ENCODE data around the gene SMAD9.

Gene SMAD9

GRCh38 chr13:36814465-36814864 is 105.6 kb downstream of the SMAD9 start:
- no peak for FAIRE-seq

GRCh38 chr13:36813225-36813624 is 106.8 kb downstream of the SMAD9 start:
- FAIRE-seq: no peak

GRCh38 chr13:36807616-36808015 is 112.4 kb downstream of the SMAD9 start:
- no peak for FAIRE-seq

GRCh38 chr13:36806102-36806501 is 113.9 kb downstream of the SMAD9 start:
- no peak for FAIRE-seq

GRCh38 chr13:36804588-36804987 is 115.5 kb downstream of the SMAD9 start:
- no peak for FAIRE-seq

GRCh38 chr13:36801035-36801434 is 119.0 kb downstream of the SMAD9 start:
- no peak for FAIRE-seq

- no peak for FAIRE-seq
Observed at GRCh38 chr13:36796052-36796451, 124.0 kb downstream of the SMAD9 start.

- FAIRE-seq: no peak
Observed at GRCh38 chr13:36795463-36795862, 124.6 kb downstream of the SMAD9 start.
